NK-92 (cell line): ENCODE results near the gene GALNT10.

Experiments used
- DNase-seq: peaks from one replicate; lab custom pipeline; 2025; ENCODE audit not compliant: unreplicated experiment; lab: John Stamatoyannopoulos, UW

The GALNT10 gene

GRCh38 chr5:154202379-154203260, 12.1 kb downstream of the GALNT10 start:
- no peak for DNase-seq

DNA sequence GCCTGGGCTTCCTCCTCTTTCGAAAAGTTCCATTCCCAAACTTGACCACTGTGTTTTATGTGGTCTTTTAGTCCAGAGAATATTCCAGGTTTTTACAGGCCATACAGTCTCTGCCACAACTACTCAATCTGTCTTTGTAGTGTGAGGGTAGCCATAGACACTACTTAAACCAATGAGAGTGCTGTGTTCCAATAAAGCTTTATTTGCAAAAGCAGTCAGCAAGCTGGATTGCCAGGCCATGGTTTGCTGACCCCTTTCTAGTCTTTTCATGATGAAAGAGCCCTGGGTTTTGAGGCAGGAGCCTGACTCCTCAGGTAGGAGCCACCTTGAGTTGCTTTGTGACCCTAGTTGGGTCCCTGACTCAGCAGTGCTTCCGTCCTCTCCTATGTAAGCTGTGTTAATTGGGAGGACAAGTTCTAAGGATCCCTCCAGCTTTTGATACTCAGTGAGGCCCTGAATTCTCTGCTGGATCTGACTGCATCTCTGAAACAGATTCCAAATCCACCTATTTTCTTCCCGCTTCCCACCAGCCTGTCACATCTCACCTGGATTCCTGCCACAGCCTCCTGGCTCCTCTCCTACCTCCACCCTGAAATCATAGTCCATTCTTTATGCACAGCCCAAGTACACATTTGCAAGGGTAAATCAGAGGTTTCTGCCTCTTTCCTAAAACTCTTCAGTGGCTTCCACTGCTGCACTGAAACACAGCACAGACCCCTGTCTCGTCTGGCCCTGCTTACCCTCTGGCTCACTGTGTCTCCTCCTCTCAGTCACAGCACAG, 13.5 kb downstream of the GALNT10 start:
- no peak for DNase-seq

- DNase-seq, result no peak
These were observed 15.0 kb downstream of the GALNT10 start for GRCh38 chr5:154205441-154206117.

- no peak for DNase-seq
These were observed 15.8 kb downstream of the GALNT10 start for GRCh38 chr5:154206311-154206710.

- DNase-seq, result no peak
These were observed 16.7 kb downstream of the GALNT10 start for GRCh38 chr5:154207204-154207603.

- no peak for DNase-seq
These were observed 19.1 kb downstream of the GALNT10 start for GRCh38 chr5:154209591-154210081.

DNA sequence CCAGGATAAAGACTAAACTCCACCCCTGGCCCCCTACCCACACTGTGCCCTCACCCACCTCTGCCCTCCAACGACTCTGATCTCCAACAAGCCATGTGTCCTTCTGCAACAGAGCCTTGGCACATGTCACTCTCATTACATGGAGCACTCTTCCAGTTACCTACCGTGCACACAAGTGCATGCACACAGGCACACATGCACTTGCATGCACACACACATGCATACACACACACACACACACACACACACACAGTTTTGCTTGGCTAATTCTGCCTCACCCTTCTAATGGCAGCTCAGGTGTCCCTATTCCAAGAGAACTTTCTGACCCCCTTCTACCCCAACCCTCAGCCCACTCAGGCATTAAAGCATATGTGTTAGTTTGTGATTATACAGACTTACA, 19.6 kb downstream of the GALNT10 start:
- DNase-seq, result no peak

- no peak for DNase-seq
These were observed 21.3 kb downstream of the GALNT10 start for GRCh38 chr5:154211641-154212390.

GRCh38 chr5:154213592-154213991, 23.1 kb downstream of the GALNT10 start:
- DNase-seq, result no peak

- no peak for DNase-seq
These were observed 24.0 kb downstream of the GALNT10 start for GRCh38 chr5:154214371-154215106.

- no peak for DNase-seq
These were observed 25.2 kb downstream of the GALNT10 start for GRCh38 chr5:154215571-154216325.

DNA sequence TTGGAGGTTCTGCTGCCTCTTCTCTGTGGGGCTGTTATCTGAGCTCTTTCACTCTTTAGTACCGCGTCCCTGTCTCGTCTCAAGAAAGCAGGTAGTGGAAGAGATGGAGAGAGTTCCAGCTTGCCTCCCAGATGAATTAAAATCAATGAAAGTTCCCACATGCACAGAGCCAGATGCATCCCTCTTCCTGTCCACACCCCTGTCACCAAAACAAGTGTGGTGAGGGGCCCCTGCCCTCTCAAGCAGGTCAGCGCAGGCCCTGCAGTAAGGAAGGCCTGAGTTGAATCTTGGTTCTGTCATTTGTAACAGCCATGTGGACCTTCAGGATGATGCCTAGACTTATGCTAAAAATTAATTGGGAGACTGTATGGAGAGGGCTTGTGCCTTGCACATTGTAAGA, 26.9 kb downstream of the GALNT10 start:
- no peak for DNase-seq

DNA sequence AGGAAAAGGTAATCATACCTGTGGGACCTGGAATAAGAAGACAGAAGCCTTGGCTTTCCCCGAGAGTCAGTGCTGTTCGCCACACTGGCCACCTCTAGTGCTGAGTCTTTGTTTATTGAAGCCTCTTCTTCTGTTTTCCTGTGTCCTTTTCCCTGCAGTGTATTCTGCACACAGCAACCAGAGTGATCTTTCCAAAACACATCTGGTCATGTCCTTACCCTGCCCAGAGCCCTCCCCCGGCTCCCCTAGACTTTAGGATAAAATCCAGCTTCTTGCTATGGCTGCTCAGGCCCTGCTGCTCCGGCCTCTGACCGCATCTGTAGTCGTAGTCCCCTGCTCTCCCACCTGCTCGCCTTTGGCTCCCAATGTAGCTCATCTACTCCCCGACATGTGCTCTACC, 28.3 kb downstream of the GALNT10 start:
- DNase-seq, result no peak

GRCh38 chr5:154220625-154221024, 30.1 kb downstream of the GALNT10 start:
- no peak for DNase-seq

GRCh38 chr5:154221371-154221896, 30.9 kb downstream of the GALNT10 start:
- DNase-seq, result no peak

GRCh38 chr5:154222414-154222813, 31.9 kb downstream of the GALNT10 start:
- DNase-seq, result no peak

DNA sequence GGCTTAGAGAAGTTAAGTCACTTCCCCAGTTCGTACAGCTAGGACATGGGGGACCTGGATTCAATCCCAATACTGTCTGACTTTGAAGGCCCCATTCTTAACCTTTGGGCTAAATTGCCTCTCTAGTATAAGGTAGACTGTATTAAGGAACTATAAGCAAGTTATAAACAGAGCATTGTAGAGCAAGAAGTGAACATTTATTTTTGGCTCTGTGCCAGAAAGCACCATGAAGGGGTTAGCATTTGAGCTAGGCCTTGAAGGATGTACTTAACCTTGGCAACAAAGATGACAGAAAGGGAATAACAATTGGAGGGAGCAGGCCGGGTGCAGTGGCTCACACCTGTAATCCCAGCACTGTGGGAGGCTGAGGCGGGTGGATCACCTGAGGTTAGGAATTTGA, 32.8 kb downstream of the GALNT10 start:
- no peak for DNase-seq

GRCh38 chr5:154227090-154227489, 36.6 kb downstream of the GALNT10 start:
- DNase-seq, result no peak

- no peak for DNase-seq
These were observed 38.2 kb downstream of the GALNT10 start for GRCh38 chr5:154228696-154229095.
